Fibroblast of the aortic adventitia (primary cell): ENCODE data around the gene ZNG1B. TPM values are rescaled to one million over a fixed set of nuclear protein-coding genes. Genes with fewer than 3 reads are reported as not detected.
A peak's percentile ranks its signal among the peaks of the same experiment; 100 is the strongest.
"Not testable (repeated sequence)": the region's sequence is repeated elsewhere in the genome, so short reads cannot be mapped to it uniquely, and the experiment has no call there.

Experiments
- DNase-seq: peaks from one replicate; pipeline ENCODE4 v3.0.0-alpha.2; 2010; ENCODE audit warnings: low read depth
- H3K4me3 ChIP-seq: 2 replicates; pipeline ENCODE4 v1.5.1; 2011; ENCODE audit warnings: low read depth, mild to moderate bottlenecking, control low read depth, low read length, moderate library complexity
- total RNA-seq: library from RNA; depleted of rRNA; stranded (reverse); fragments of >200 nt; gene quantifications from 2 replicates; pipeline ENCODE4 v1.2.3, GENCODE V29; 2012; ENCODE audit warnings: low replicate concordance

ZNG1B gene
- total RNA-seq, 1 donor = 32.5 TPM

GRCh38 chr2:113498365-113498764 is 60.9 kb downstream of the ZNG1B start, which contains the start of gene FOXD4L1:
Gene FOXD4L1, plus strand, starts transcription at chr2:113498665. Its CDS starts 592 bp downstream, at chr2:113499257.
- not testable (repeated sequence) for DNase-seq

GRCh38 chr2:113499019-113499885 is 61.8 kb downstream of the ZNG1B start:
- DNase-seq = not testable (repeated sequence)

More at GRCh38 chr2:113498365-113498764, 60.9 kb downstream of the ZNG1B start, which contains the start of gene FOXD4L1:
- H3K4me3 ChIP-seq = not testable (repeated sequence)

GRCh38 chr2:113499886-113500722 is 62.6 kb downstream of the ZNG1B start:
- not testable (repeated sequence) for H3K4me3 ChIP-seq

More at GRCh38 chr2:113499019-113499885, 61.8 kb downstream of the ZNG1B start:
- H3K4me3 ChIP-seq = not testable (repeated sequence)

GRCh38 chr2:113500723-113501038 is 63.2 kb downstream of the ZNG1B start:
- H3K4me3 ChIP-seq, DNase-seq: not testable (repeated sequence)

More at GRCh38 chr2:113499886-113500722, 62.6 kb downstream of the ZNG1B start:
- not testable (repeated sequence) for DNase-seq

- not testable (repeated sequence) for DNase-seq
- H3K4me3 ChIP-seq = peak overlapping the region; percentile 49
Observed at GRCh38 chr2:113502216-113503093, 65.0 kb downstream of the ZNG1B start.

DNA sequence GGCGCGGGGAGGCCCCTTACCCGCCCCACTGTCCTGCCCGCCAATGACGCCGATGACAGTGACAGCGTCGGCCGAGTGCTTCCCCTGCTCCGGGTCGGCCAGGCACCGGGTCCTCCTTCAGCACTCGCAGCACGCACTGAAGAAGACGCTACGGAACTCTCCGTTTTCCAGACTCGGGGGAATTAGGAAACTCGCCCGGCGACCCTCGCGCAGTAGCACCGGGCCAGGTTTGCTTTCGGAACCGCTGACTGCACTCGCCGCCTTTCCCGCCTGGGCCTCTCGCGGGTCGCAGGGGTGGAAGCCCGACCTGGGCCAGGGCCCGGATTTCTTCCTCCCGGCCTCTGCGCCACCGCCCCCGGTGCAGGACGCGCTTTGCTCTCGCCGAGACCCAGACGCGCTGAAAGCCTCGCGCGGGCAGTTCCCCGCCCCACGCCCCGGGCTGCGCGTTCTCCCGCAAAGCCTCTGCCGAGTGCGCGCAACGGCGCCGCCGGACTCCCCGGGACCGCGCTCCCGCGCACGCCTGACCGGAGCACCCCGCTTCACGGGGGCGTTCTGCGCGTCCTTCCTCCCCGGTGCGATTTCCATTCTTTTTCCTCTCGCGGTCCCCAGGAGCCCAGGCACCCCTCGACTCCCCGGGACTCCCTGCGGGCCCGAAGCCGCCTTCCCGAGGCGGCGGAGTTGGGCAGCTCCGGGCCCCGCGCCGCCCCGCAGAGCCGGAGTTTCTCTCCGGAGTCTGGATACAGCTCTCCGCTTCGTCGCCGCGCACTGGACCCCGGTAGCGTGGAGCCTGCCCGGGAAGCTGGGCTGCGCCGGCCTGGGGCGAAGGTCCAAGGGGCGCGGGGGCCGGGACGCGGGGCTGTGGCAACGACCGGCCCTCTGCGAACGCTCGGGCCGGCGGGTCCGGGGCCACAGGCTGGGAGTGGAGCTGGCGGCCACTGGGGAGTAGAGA is 65.9 kb downstream of the ZNG1B start:
- H3K4me3 ChIP-seq = peak overlapping the region; percentile 49
- not testable (repeated sequence) for DNase-seq

DNA sequence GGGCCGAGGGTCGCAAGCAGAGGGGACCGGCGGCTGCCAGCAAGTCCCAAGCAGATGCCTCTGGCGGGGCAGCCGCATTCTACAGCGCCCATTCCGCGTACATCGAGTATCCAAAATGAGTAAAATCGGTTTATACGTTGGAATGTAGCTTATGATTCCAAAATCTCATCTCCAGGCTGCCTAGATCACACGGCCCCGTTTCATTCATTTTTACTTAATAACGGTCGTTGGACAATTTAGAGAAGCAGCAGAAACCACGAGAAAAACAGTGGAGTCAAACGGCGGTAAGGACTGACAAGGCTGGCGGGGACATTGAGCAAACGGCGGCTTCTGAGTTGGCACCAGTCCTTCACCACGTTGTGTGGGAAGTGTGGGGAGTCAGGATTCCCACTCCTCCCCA is 66.6 kb downstream of the ZNG1B start:
- not testable (repeated sequence) for DNase-seq, H3K4me3 ChIP-seq

DNA sequence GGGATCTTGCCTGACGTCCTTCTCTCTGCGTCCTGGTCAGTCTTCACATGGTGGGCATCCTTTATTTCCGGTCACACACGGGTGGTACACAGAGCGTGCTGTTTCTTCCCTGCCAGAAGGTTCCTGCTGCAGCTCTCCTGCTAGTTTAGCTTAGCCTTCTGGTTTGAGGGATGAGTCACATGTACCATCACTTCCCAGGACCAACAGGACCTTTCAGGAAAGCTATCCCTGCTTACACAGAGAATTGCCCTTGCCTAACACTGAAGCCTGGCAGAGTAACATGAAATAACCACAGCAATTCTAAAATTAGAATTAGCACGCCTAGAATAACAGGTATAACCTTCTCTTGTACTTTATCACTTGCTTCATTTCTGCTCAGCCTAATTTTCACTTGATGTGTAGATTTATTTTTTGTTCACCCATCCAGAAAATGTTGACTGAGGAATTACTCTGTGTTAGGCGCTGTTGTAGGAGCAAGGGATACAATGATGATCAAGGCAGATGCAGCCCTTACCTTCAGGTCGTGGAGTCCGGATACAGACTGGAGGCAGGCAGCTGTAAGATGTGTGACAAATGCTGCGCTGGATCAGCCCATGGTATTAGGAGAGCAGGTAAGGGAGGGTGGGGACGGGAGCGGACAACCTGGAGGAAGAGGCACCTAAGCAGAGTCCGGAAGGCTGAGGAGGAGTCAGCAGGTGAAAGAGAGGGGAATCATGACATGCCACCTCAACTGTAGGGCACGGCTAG is 70.1 kb downstream of the ZNG1B start:
- not testable (repeated sequence) for DNase-seq, H3K4me3 ChIP-seq

DNA sequence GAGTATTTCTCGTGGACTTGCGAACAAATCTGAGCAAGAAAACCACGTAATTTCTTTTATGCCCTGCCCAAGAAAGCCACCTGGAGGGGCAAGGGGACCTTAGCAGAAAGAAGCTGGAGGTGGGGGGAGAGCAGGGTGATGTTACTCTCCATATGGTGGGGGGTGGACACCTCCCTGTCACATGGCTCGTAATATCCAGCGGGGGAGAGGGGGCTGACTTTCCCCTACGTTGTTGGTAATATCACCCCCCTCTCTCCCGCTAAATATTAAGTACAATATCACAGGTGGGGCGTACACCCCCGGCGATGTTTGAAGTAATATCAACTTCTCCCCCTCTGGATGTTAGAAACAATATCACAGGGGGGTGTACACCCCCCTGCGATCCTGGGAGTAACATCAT is 70.7 kb downstream of the ZNG1B start:
- DNase-seq, H3K4me3 ChIP-seq: not testable (repeated sequence)

- not testable (repeated sequence) for DNase-seq, H3K4me3 ChIP-seq
Observed at GRCh38 chr2:113510913-113511312, 73.4 kb downstream of the ZNG1B start.

DNA sequence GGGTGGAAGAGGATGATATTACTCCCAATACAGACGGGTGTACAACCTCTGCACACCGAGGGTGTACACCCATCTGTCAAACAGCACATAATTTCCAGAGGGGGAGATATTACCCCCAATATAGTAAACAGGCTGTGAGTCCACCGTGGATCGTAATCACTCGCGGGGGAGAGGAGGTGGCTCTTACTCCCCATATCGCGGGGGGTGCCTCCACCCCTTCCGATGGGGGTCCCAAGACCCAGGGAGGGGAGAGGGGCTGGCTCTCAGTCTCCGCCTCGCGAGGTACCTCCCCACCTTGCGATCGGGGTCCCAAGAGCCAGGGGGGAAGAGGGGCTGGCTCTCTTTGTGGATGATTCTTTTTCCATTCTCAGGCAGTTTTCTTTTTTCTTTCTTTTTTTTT is 74.4 kb downstream of the ZNG1B start:
- H3K4me3 ChIP-seq = not testable (repeated sequence)

GRCh38 chr2:113515457-113515856 is 78.0 kb downstream of the ZNG1B start:
- not testable (repeated sequence) for H3K4me3 ChIP-seq, DNase-seq

More for the DNA sequence above, 74.4 kb downstream of the ZNG1B start:
- not testable (repeated sequence) for DNase-seq

DNA sequence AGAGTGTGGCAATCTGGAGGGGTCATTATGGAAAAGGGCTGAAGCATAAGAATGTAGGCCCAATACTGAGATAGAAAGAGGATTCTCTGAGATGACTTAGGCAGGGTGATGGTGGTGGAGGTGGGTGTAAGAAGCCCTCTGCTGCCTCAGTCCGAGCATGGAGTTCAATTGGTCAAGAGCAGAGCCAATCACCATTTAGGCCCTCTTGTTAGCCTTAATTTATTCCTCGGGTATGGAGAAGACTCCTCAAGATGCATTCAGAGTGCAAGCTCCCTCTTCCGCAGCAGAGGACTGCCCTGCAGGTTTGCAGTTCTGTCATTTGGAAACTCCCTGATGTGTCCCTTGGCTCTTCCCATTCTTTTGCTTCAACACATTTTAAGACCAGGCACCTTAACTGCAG is 78.5 kb downstream of the ZNG1B start:
- not testable (repeated sequence) for DNase-seq, H3K4me3 ChIP-seq

- not testable (repeated sequence) for DNase-seq, H3K4me3 ChIP-seq
Observed at GRCh38 chr2:113517025-113517424, 79.5 kb downstream of the ZNG1B start.

GRCh38 chr2:113520837-113521236 is 83.3 kb downstream of the ZNG1B start:
- H3K4me3 ChIP-seq, DNase-seq: not testable (repeated sequence)

DNA sequence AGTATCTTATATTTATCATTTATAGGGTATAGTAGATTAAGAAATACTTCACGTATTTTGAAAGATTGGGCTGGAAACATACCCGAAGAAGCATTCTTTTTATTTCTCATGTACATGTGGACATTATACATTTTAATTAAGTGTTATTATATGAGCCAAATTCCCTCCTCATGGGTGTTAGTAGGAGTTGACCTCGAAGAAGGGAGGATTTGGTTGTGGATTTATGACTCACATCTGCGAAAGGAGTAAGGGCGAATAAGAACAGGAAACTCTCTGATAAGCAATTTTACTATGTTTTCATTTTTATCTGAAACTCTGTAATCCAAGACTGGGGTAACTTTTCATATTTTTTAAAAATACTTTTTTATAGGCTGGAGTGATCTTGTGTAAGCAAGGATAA is 84.0 kb downstream of the ZNG1B start:
- not testable (repeated sequence) for H3K4me3 ChIP-seq
- DNase-seq = peak; percentile 7

DNA sequence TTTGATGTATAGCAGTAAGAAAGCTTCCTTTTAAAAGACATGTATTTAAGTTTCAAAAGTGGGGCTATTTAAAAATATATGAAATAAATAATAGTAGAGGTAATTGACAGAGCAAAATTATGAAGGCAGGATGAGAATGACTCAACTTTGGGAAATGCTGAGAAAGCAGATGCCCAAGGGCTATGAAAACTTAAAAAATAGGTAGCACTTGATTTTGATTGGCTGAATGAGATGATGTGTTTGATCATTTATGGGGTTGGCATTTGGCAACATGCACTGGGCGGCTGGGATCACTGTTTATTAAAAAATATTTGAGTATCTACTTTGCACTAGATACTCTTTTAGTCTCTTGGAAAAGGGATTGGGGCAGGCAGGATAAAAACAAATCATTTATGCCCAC is 87.5 kb downstream of the ZNG1B start:
- not testable (repeated sequence) for DNase-seq, H3K4me3 ChIP-seq
